Prostate gland (tissue), 2 donors: Measurements from ENCODE around the gene SERPINH1. TPM values are rescaled to one million over a fixed set of nuclear protein-coding genes. Genes with fewer than 3 reads are reported as not detected.

ENCODE experiments used
- DNase-seq: peaks from one replicate; pipeline ENCODE4 v3.0.0-alpha.2; 2019; ENCODE audit warnings: low spot score
- H3K27ac ChIP-seq, 2 donors: fragments of 200-600 bp; sonication (generic); 2 replicates each; pipeline ENCODE4 v1.5.1; 2017 to 2019
- H3K27me3 ChIP-seq: fragments of 200-600 bp; sonication (generic); replicated peaks from 2 replicates; pipeline ENCODE4 v1.5.1; 2019; ENCODE audit not compliant: insufficient read depth
- H3K36me3 ChIP-seq, 2 donors: fragments of 200-600 bp; sonication (generic); 1 replicate in 1 of 2; 2 replicates in 1 of 2; pipeline versions ENCODE4 v1.5.1 to v1.8.1; 2017 to 2019
- H3K4me1 ChIP-seq: fragments of 200-600 bp; sonication (generic); replicated peaks from 2 replicates; pipeline ENCODE4 v1.5.1; 2019
- H3K4me3 ChIP-seq, 2 donors: fragments of 200-600 bp; sonication (generic); 2 replicates each; pipeline ENCODE4 v1.5.1; 2017 to 2019
- H3K9me3 ChIP-seq: fragments of 200-600 bp; sonication (generic); 2 replicates; pipeline ENCODE4 v1.5.1; 2017
- CTCF ChIP-seq, 4 experiments: fragments of 200-600 bp in 2 of 4; fragments of 450-650 bp in 2 of 4; sonication (generic) in 2 of 4; IDR thresholded peaks; 1 replicate in 3 of 4; 2 replicates in 1 of 4; pipeline ENCODE4 v1.5.1; 2016 to 2019; ENCODE audit warnings: antibody characterized with exemption in 4 of 4, mild to moderate bottlenecking in 2 of 4, moderate library complexity in 2 of 4
- POLR2A ChIP-seq: fragments of 450-650 bp; IDR thresholded peaks from one replicate; pipeline ENCODE4 v1.6.1; 2016; ENCODE audit warnings: antibody characterized with exemption, mild to moderate bottlenecking
- POLR2AphosphoS5 ChIP-seq: sonication (generic); formaldehyde crosslinking; IDR thresholded peaks from one replicate; pipeline ENCODE4 v1.6.1; 2017; ENCODE audit warnings: antibody characterized with exemption
- WGBS: methylation state at CpG from one replicate; pipeline ENCODE4 v1.1.5; 2018; 5-methylcytosine and 5-hydroxymethylcytosine counted together
- intact Hi-C: fragments of 100-400 bp; cut with DNase I; formaldehyde crosslinking; loops from one replicate; pipeline ENCODE4 v1.14.2; 2022
- total RNA-seq, 2 donors: library from RNA; depleted of rRNA; stranded (reverse); fragments of >200 nt; gene quantifications; one replicate each; pipeline ENCODE4 v1.1.0, GENCODE V29; 2016

SERPINH1 gene
- total RNA-seq, 2 donors from 2014 or later: 123 to 189 TPM

GRCh38 chr11:75555079-75555811 lies 6.8 kb upstream of the SERPINH1 start:
- peaks cover 9% of the 10 kb centered on the region for H3K4me1 ChIP-seq
- H3K36me3 ChIP-seq: no peaks in the 10 kb centered on the region
- H3K27ac ChIP-seq: peak overlapping the region; percentile 45 to 70
- no peak for DNase-seq
- intact Hi-C loops: no loop called here
- 86% methylated on average over 12 of the region's 12 CpGs for WGBS
- H3K9me3 ChIP-seq: no peaks in the 10 kb centered on the region
- H3K4me3 ChIP-seq: no peak overlapping the region
- TF ChIP-seq POLR2AphosphoS5: no peak
- no peaks in the 10 kb centered on the region for H3K27me3 ChIP-seq

DNA sequence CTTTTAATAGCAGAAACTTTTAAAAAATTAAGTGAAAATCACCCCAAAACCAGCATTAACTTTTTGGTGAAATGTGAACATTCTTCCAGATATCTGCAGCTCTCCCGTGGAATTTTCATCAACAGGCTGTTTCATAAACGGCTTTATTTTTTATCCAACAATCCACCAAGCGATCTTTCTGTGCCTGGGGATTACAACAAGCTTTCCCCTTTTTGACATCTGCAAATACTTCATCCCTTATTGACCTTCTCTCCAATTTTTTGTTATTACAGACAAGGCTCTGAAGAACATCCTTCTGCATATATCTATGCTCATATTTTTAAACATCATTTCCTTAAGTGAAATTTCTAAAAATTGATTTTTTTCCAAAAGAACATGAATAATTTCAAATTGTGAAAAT lies 5.8 kb upstream of the SERPINH1 start:
- DNase-seq: no peak

DNA sequence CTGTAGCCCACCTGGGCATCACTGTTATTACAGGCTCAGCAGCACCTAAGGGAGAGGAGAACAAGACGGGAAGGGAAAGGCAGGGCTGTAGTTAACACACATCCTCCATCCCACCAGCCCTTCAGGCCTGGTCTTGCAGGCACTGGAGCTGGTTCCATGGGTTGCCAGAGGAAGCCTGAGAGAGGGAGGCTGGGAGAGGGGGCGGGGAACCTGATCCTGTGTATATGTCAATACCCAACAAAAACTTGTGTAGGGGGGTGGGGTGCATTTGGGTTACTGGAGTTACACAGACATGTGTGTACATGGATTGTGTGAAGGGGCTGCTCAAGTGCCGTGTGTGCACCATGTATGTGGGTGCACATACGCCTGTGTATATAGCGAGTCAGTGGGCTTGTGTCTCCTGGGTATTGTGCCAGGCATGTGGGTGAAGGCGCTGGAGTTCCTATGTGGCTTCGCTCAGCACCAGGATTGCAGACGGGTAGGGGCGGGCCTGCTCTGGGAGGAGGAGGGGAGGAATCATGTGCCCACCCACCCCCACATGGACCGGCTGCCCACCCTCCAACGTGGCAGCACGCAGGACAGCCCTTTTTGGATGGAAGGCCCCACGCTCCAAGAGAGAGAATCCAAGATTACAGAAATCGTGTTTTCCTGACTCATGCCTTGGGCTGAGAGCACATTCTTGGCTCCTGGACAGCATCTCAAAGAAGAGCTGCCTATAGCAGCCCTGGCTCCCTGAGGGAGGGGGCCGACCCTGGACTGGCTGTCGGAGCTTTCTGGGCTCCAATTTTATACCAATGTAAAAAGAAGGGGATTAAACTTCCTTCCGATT lies 4.2 kb upstream of the SERPINH1 start:
- Histone ChIP-seq H3K4me3 (no peak overlapping the region), H3K27ac (peak overlapping the region; percentile 73 to 77), H3K9me3 (no peaks in the 10 kb centered on the region), H3K4me1 (peaks cover 9% of the 10 kb centered on the region), H3K36me3 (no peaks in the 10 kb centered on the region), H3K27me3 (no peaks in the 10 kb centered on the region)
- intact Hi-C loops: no loop called here
- peak; percentile 48 for DNase-seq
- 33% methylated on average over 14 of the region's 17 CpGs for WGBS
- TF ChIP-seq POLR2AphosphoS5 (peak; percentile 40), CTCF (IDR thresholded peaks at IDR 0.05) (no peak), POLR2A (no peak)

More for the DNA sequence above, 5.8 kb upstream of the SERPINH1 start:
- intact Hi-C loops: no loop called here
- 88% methylated on average over 3 of the region's 3 CpGs for WGBS
- peaks cover 9% of the 10 kb centered on the region for H3K4me1 ChIP-seq
- no peaks in the 10 kb centered on the region for H3K9me3 ChIP-seq
- no peak overlapping the region for H3K4me3 ChIP-seq
- H3K27ac ChIP-seq: no peak overlapping the region
- H3K27me3 ChIP-seq: no peaks in the 10 kb centered on the region
- no peaks in the 10 kb centered on the region for H3K36me3 ChIP-seq
- TF ChIP-seq CTCF (IDR thresholded peaks at IDR 0.05) (no peak), POLR2AphosphoS5 (no peak), POLR2A (no peak)

- Histone ChIP-seq H3K27ac (peak overlapping the region; percentile 73 to 77), H3K27me3 (no peaks in the 10 kb centered on the region), H3K4me3 (no peak overlapping the region), H3K4me1 (peaks cover 18% of the 10 kb centered on the region), H3K9me3 (no peaks in the 10 kb centered on the region), H3K36me3 (no peaks in the 10 kb centered on the region)
- WGBS: 45% methylated on average over 8 of the region's 8 CpGs
- intact Hi-C loops: no loop called here
- DNase-seq: no peak
- TF ChIP-seq POLR2AphosphoS5: no peak
- TF ChIP-seq CTCF (IDR thresholded peaks at IDR 0.05): no peak
- TF ChIP-seq POLR2A: no peak
Measured at GRCh38 chr11:75558939-75559843, 2.9 kb upstream of the SERPINH1 start.

- H3K4me3 ChIP-seq: no peak overlapping the region
- H3K36me3 ChIP-seq: no peaks in the 10 kb centered on the region
- H3K9me3 ChIP-seq: no peaks in the 10 kb centered on the region
- peak overlapping the region; percentile 98 to 99 for H3K27ac ChIP-seq
- no peaks in the 10 kb centered on the region for H3K27me3 ChIP-seq
- intact Hi-C loops: loop anchor here (5.0 kb wide), 1 partner anchor 252 kb away; no protein-coding TSS in a partner anchor
- WGBS: 57% methylated on average over 1 of the region's 1 CpG
- peaks cover 30% of the 10 kb centered on the region for H3K4me1 ChIP-seq
- no peak for DNase-seq
- no peak for TF ChIP-seq POLR2AphosphoS5
- no peak for TF ChIP-seq CTCF (IDR thresholded peaks at IDR 0.05)
- no peak for TF ChIP-seq POLR2A
Measured at GRCh38 chr11:75560644-75561043, 1.4 kb upstream of the SERPINH1 start.
